ENCODE data around the gene ADM5.
A peak's percentile ranks its signal among the peaks of the same experiment; 100 is the strongest.
"Not testable (repeated sequence)": the region's sequence is repeated elsewhere in the genome, so short reads cannot be mapped to it uniquely, and the experiment has no call there.

Gene ADM5

DNA sequence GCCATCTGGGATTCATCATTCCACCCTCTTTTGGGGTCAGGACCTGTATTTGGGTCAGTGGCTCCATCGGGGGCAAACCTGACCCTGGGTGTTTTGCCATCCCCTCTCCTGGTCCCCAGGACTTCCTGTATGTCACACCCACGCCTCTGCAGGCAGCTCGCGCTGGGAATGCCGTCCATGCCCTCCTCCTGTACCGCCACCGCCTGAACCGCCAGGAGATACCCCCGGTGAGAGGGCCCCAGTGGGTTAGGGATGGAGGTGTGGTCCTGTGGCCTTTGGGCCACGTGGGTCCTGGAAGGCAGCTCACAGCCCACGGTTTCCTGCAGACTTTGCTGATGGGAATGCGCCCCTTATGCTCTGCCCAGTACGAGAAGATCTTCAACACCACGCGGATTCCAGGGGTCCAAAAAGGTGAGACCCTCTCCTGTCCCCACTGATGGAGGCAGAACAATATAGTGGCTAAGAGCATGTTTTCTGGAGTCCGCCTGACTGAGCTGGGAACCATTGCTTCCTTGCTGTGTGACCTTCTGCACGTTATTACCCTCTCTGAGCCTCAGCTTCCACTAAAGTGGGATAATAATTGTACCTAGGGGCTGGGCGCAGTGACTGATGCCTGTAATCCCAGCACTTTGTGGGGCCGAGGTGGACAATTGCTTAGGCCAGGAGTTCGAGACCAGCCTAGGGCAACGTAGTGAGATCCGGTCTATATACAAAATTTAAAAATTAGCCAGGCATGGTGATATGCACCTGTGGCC is 15.7 kb downstream of the ADM5 start:
- DNase-seq: no peak

- no peak for DNase-seq
Measured at GRCh38 chr19:49705919-49706318, 16.5 kb downstream of the ADM5 start.

- no peak for DNase-seq
Measured at GRCh38 chr19:49710372-49710951, 21.1 kb downstream of the ADM5 start.

GRCh38 chr19:49712397-49712859 is 23.0 kb downstream of the ADM5 start:
- DNase-seq: no peak

DNA sequence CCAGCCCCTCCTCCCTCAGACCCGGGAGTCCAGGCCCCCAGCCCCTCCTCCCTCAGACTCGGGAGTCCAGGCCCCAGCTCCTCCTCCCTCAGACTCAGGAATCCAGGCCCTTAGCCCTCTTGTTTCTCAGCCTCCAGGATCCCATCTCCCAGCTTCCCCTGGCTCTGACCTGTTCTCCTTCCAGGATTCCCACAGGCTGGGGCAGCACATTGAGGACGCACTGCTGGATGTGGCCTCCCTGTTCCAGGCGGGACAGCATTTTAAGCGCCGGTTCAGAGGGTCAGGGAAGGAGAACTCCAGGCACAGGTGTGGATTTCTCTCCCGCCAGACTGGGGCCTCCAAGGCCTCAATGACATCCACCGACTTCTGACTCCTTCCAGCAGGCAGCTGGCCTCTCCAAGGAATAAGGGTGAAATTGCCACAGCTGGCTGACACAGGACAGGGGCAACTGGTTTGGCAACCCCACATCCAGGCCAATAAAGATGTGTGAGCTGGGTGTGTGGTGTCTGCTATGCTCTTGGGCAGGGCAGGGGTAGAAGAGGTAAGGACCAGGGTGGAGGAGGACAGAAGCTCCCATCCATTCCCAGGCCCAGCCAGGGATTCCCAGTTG is 23.9 kb downstream of the ADM5 start:
- DNase-seq: no peak

GRCh38 chr19:49716154-49716553 is 26.8 kb downstream of the ADM5 start:
- no peak for DNase-seq

DNA sequence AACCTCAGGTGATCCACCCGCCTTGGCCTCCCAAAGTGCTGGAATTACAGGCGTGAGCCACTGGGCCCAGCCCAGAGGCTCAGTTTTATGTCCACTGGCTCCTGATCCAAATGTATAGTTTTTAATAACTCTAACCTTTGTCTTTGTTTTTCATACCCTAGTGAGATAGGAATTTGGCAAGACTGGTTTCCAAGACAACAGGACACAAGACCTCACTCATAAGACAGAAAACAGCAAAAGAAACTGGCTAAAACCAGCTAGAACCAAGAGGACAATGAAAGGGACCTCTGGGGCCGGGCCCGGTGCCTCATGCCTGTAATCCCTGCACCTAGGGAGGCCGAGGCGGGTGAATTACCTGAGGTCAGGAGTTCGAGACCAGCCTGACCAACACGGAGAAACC is 29.1 kb downstream of the ADM5 start:
- DNase-seq: no peak

DNA sequence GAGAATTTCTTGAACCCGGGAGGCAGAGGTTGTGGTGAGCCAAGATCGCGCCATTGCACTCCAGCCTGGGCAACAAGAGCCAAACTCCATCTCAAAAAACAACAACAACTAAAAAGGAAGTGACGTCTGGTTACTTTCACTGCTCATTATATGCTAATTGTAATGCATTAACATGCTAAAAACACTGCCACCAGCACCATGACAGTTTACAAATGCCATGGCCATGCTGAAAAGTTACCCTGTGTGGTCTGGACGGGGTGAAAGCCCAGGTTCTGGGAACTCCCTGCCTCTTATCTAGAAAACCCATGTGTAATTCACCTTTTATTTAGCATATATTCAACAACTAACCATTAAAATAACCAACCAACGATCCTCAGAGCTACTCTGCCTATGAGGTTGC is 29.6 kb downstream of the ADM5 start:
- no peak for DNase-seq

- not testable (repeated sequence) for DNase-seq
Measured at GRCh38 chr19:49719420-49719819, 30.0 kb downstream of the ADM5 start.

- no peak for DNase-seq
Measured at GRCh38 chr19:49727217-49728030, 38.0 kb downstream of the ADM5 start.

DNA sequence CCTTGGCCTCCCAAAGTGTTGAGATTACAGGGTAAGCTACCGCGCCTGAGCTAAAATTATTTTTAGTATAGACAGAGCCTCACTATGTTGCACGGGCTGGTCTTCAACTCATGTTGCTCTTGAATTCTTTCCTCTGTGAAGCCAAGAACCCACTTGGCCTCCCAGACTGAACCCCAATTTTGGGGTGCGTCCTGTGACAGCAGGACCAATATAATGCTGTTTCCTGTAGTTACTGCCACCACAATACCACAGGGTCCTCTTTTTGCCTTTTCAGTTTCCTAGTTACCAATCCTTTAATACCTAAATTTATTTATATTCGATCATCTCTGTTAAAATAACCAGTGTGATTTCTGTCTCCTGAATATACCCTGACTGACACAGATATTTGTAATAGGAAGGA is 40.8 kb downstream of the ADM5 start:
- peak in 1 of 2 donors; percentile 79 for DNase-seq

DNA sequence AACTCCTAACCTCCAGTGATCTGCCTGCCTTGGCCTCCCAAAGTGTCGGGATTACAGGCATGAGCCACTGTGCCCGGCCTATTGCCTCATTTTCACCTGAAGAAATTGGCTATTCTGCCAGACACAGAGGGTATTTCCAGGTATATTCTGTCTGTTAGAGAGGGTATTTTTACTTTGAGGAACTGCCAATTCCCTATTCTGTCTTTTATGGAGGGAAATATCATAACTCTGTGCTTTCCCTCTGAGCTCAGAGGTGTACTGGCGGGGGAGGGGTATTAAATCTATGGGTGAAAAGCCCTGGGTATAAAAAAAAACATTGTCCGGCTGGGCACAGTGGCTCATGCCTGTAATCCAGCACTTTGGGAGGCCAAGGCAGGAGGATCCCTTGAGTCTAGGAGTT is 48.9 kb downstream of the ADM5 start:
- DNase-seq: no peak

GRCh38 chr19:49739098-49739497 is 49.7 kb downstream of the ADM5 start:
- DNase-seq: no peak

DNA sequence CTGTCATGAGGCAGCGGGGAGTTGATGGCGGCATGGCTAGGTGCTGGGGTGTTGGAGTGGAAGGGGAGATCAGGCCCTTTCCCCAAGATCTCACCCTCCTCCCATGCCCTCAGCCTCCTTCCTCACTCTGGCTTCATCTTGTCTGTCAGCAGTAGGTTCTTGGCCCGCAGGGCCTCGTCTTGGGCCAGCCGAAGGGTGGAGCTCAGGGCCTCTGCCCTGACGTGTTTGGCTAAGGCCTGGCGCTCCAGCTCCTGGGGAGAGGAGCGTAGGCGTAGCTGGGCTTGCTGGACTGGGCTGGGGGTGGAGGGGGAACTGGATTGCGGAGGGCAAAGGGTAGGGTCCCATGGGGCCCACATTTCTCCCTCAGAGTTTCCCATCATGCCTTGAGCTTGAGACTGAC is 50.5 kb downstream of the ADM5 start:
- no peak for DNase-seq

Measured in bone marrow (tissue), 2 donors.